B cell (primary cell): ENCODE data around the gene AIMP1. TPM values are rescaled to one million over a fixed set of nuclear protein-coding genes. Genes with fewer than 3 reads are reported as not detected.

Experiments
- ATAC-seq: fragments of 200-7000 bp; cut with Tn5 transposase; one replicate; pipeline ENCODE4 v1.10.0; 2021; ENCODE audit warnings: low read depth, mild to moderate bottlenecking, moderate number of reproducible peaks, moderate library complexity
- CTCF ChIA-PET: fragments of 350-600 bp; sonication (Branson Sonifier 250); formaldehyde crosslinking; loops from one replicate; lab custom pipeline; 2021; ENCODE audit warnings: antibody characterized with exemption, inconsistent platforms; lab: Charles Lee
- POLR2A ChIA-PET: fragments of 350-600 bp; sonication (Branson Sonifier 250); formaldehyde crosslinking; loops from one replicate; lab custom pipeline; 2021; ENCODE audit warnings: antibody characterized with exemption; lab: Charles Lee
- DNase-seq: peaks from one replicate; pipeline ENCODE4 v3.0.0; 2013
- H2AFZ ChIP-seq: 2 replicates; pipeline ENCODE4 v1.6.1; 2012; ENCODE audit warnings: mild to moderate bottlenecking, low read depth, low read length; ENCODE audit not compliant: insufficient read depth, poor library complexity, severe bottlenecking
- H3K27ac ChIP-seq, 2 donors: 1 replicate in 1 of 2; 2 replicates in 1 of 2; pipeline ENCODE4 v1.5.1; 2012 to 2013; ENCODE audit warnings: low read length in 2 of 2, mild to moderate bottlenecking in 2 of 2, moderate library complexity in 1 of 2
- H3K27me3 ChIP-seq, 4 experiments: fragments of 200-600 bp in 1 of 4; sonication (generic) in 1 of 4; replicated peaks in 1 of 4; 1 replicate in 2 of 4; 2 replicates in 2 of 4; pipeline versions ENCODE4 v1.6.1 to v1.7.0; 2013 to 2016; ENCODE audit warnings: low read length in 3 of 4, mild to moderate bottlenecking in 2 of 4, mixed read lengths in 1 of 4, moderate library complexity in 1 of 4; ENCODE audit not compliant: insufficient read depth in 4 of 4, control insufficient read depth in 3 of 4; ENCODE audit errors: control extremely low read depth in 1 of 4
- H3K36me3 ChIP-seq, 2 experiments: replicated peaks in 1 of 2; 1 replicate in 1 of 2; 2 replicates in 1 of 2; pipeline versions ENCODE4 v1.6.1 to v1.7.1; 2013; ENCODE audit warnings: low read length in 1 of 2; ENCODE audit not compliant: insufficient read depth in 2 of 2, control insufficient read depth in 1 of 2; ENCODE audit errors: control extremely low read depth in 1 of 2, extremely low read depth in 1 of 2
- H3K4me1 ChIP-seq, 2 donors: fragments of 200-600 bp in 1 of 2; sonication (generic) in 1 of 2; 1 replicate in 1 of 2; 2 replicates in 1 of 2; pipeline versions ENCODE4 v1.5.1 to v1.6.1; 2013 to 2017; ENCODE audit warnings: low read length in 2 of 2; ENCODE audit not compliant: control insufficient read depth in 2 of 2, insufficient read depth in 2 of 2
- H3K4me2 ChIP-seq: replicated peaks from 2 replicates; pipeline ENCODE3; 2012; ENCODE audit warnings: mild to moderate bottlenecking, low read depth, low read length; ENCODE audit not compliant: poor library complexity, severe bottlenecking
- H3K4me3 ChIP-seq, 5 experiments: fragments of 200-600 bp in 1 of 5; sonication (generic) in 1 of 5; 1 replicate in 3 of 5; 2 replicates in 2 of 5; pipeline versions ENCODE4 v1.5.1 to v1.7.0; 2011 to 2016; ENCODE audit warnings: low read length in 4 of 5, mild to moderate bottlenecking in 4 of 5, low read depth in 2 of 5, control low read depth in 1 of 5, moderate library complexity in 1 of 5; ENCODE audit not compliant: insufficient read depth in 1 of 5; ENCODE audit errors: control extremely low read depth in 1 of 5, extremely low read depth in 1 of 5
- H3K79me2 ChIP-seq: fragments of 200-600 bp; sonication (generic); one replicate; pipeline ENCODE4 v1.6.0; 2016; ENCODE audit warnings: low read length; ENCODE audit not compliant: control insufficient read depth, insufficient read depth
- H3K9ac ChIP-seq: fragments of 200-600 bp; sonication (generic); 2 replicates; pipeline ENCODE4 v1.6.1; 2017; ENCODE audit warnings: mild to moderate bottlenecking, low read length, moderate library complexity
- H3K9me3 ChIP-seq, 3 donors: one replicate each; pipeline versions ENCODE4 v1.6.1 to v1.7.1; 2013; ENCODE audit warnings: low read length in 2 of 3; ENCODE audit not compliant: control insufficient read depth in 2 of 3, insufficient read depth in 1 of 3; ENCODE audit errors: control extremely low read depth in 1 of 3
- H4K20me1 ChIP-seq: 2 replicates; pipeline ENCODE4 v1.6.0; 2012; ENCODE audit warnings: mild to moderate bottlenecking, low read length; ENCODE audit not compliant: insufficient read depth, control insufficient read depth, poor library complexity, severe bottlenecking
- H3K27ac Mint-ChIP-seq: one replicate; pipeline ENCODE4 v1.8.0; 2021; ENCODE audit warnings: mixed read lengths
- H3K27me3 Mint-ChIP-seq: one replicate; pipeline ENCODE4 v1.8.0; 2021; ENCODE audit warnings: mixed read lengths
- H3K4me1 Mint-ChIP-seq: one replicate; pipeline ENCODE4 v1.8.0; 2021; ENCODE audit warnings: mixed read lengths
- H3K4me3 Mint-ChIP-seq: one replicate; pipeline ENCODE4 v1.8.0; 2021; ENCODE audit warnings: mixed read lengths
- H3K9me3 Mint-ChIP-seq: one replicate; pipeline ENCODE4 v1.8.0; 2022; ENCODE audit warnings: mixed read lengths; ENCODE audit not compliant: insufficient read depth
- EZH2 ChIP-seq: IDR thresholded peaks from 2 replicates; pipeline ENCODE4 v1.6.1; 2012; ENCODE audit warnings: borderline replicate concordance, low read depth, mild to moderate bottlenecking, moderate library complexity, low read length; ENCODE audit not compliant: insufficient read depth, poor library complexity, severe bottlenecking
- WGBS: methylation state at CpG from one replicate; pipeline ENCODE4 v1.1.5; 2013; ENCODE audit warnings: missing lambda C conversion rate; ENCODE audit not compliant: insufficient coverage; 5-methylcytosine and 5-hydroxymethylcytosine counted together
- intact Hi-C: fragments of 100-400 bp; cut with micrococcal nuclease; formaldehyde crosslinking; loops from one replicate; pipeline ENCODE4 v1.10.0; 2022
- polyA plus RNA-seq: library from polyadenylated mRNA; depleted of rRNA; stranded (reverse); fragments of >200 nt; gene quantifications from 2 replicates; pipeline ENCODE4 v1.2.3, GENCODE V29; 2012
- total RNA-seq, 2 donors: library from RNA; stranded (reverse); fragments of 120-200 nt in 1 of 2; gene quantifications; 1 replicate in 1 of 2; 2 replicates in 1 of 2; pipeline versions ENCODE4 v1.2.3 to v1.2.4, GENCODE V29; 2013 to 2022
- TF ChIP-seq, protein P1 (sequence below): fragments of 200-600 bp; IDR thresholded peaks from one replicate; pipeline ENCODE4 v1.8.0; 2022; ENCODE audit warnings: antibody characterized with exemption, mild to moderate bottlenecking

AIMP1 gene
- total and polyA plus RNA-seq, 2 donors (not counting 1 experiment from before 2014, with no cell fraction given): 12.0 to 49.7 TPM

DNA sequence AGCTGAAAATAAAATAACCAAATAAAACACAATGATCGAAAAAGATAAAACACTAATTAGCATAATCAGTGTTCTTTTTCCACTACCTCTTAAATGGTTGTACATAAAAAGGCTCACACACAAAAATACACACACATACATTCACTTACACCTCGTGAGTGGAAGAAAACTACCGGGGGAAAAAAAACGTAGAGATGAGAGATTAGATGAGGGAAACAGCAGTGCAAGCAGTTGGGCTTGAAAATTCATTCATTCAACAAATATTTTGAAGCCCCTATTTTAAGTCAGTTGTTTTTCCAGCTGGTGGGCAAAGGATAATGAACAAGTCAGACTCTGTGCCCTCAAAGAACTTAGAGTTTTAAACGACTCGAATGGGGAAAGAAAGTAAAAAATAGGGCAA lies 1.4 kb upstream of the AIMP1 start:
- H3K4me1 ChIP-seq: peaks cover 19 to 26% of the 10 kb centered on the region in 2 donors
- H3K4me2 ChIP-seq: peak overlapping the region; percentile 82
- H3K79me2 ChIP-seq: peaks cover 87% of the 10 kb centered on the region
- Mint-ChIP-seq H3K4me3 (no peak overlapping the region), H3K9me3 (no peaks in the 10 kb centered on the region), H3K4me1 (peaks cover 24% of the 10 kb centered on the region), H3K27ac (peak overlapping the region; percentile 82), H3K27me3 (no peaks in the 10 kb centered on the region)
- ChIA-PET POLR2A (no interaction called here), CTCF (no interaction called here)
- ATAC-seq: no peak
- TF ChIP-seq, protein P1, sequence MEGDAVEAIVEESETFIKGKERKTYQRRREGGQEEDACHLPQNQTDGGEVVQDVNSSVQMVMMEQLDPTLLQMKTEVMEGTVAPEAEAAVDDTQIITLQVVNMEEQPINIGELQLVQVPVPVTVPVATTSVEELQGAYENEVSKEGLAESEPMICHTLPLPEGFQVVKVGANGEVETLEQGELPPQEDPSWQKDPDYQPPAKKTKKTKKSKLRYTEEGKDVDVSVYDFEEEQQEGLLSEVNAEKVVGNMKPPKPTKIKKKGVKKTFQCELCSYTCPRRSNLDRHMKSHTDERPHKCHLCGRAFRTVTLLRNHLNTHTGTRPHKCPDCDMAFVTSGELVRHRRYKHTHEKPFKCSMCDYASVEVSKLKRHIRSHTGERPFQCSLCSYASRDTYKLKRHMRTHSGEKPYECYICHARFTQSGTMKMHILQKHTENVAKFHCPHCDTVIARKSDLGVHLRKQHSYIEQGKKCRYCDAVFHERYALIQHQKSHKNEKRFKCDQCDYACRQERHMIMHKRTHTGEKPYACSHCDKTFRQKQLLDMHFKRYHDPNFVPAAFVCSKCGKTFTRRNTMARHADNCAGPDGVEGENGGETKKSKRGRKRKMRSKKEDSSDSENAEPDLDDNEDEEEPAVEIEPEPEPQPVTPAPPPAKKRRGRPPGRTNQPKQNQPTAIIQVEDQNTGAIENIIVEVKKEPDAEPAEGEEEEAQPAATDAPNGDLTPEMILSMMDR: no peak
- TF ChIP-seq EZH2: no peak
- no peaks in the 10 kb centered on the region for H3K27me3 ChIP-seq
- H3K36me3 ChIP-seq: no peaks in the 10 kb centered on the region
- peak overlapping the region; percentile 91 for H2AFZ ChIP-seq
- H3K27ac ChIP-seq: peak overlapping the region; percentile 95 to 98
- 100% methylated on average over 1 of the region's 6 CpGs for WGBS
- H3K9ac ChIP-seq: peak overlapping the region; percentile 98
- H3K9me3 ChIP-seq: no peaks in the 10 kb centered on the region
- DNase-seq: no peak
- intact Hi-C loops: loop anchor here (5.0 to 10.0 kb wide), 3 partner anchors 1168 to 1670 kb away; partner anchors contain the start of genes CYP2U1, HADH and TET2
- H3K4me3 ChIP-seq: peak overlapping the region; percentile 77 to 98 (median 82)
- no peaks in the 10 kb centered on the region for H4K20me1 ChIP-seq

DNA sequence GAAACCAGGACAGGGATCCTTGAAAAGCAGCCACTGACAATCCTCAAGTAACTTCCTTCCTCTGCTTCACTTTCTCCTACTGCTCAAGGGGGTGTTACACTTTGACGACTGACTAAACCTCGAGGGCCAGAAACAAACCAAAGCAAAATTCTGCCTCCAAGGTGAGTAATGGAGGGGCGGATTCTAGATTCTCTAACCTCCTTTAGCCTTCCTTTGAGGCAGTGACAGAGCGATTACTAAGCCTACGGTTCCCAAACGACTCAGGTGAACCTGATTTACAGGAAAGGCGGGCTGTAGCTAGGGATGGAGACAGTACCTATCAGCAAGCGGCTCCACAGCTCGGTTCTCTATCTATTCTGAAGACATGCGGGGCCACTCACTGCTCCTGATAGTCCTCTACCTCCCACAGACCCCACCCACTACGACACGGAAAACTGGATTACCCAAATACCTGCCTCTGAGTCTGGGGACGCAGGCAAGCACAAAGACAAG lies 828 bp upstream of the AIMP1 start:
- Histone ChIP-seq H3K27ac (peak overlapping the region; percentile 95 to 98), H4K20me1 (no peaks in the 10 kb centered on the region), H3K79me2 (peaks cover 87% of the 10 kb centered on the region), H3K27me3 (no peaks in the 10 kb centered on the region), H3K4me2 (peak overlapping the region; percentile 82), H3K9ac (peak overlapping the region; percentile 98), H3K4me3 (peak overlapping the region; percentile 77 to 98 (median 82)), H3K36me3 (peaks cover 0 to 4% of the 10 kb centered on the region in 2 experiments), H3K9me3 (peaks cover 0 to under 1% (median 0%) of the 10 kb centered on the region in 3 donors), H2AFZ (peak overlapping the region; percentile 91), H3K4me1 (peaks cover 19 to 26% of the 10 kb centered on the region in 2 donors)
- Mint-ChIP-seq H3K27me3 (no peaks in the 10 kb centered on the region), H3K4me1 (peaks cover 24% of the 10 kb centered on the region), H3K4me3 (no peak overlapping the region), H3K9me3 (no peaks in the 10 kb centered on the region), H3K27ac (no peak overlapping the region)
- ATAC-seq (peak; percentile 7), DNase-seq (no peak)
- TF ChIP-seq EZH2: no peak
- TF ChIP-seq, protein P1: no peak
- WGBS: 1% methylated on average over 10 of the region's 13 CpGs
- ChIA-PET CTCF (interaction anchor here (1.0 kb wide), 1 partner anchor 11 kb away, joined by 4 read pairs; no protein-coding TSS in a partner anchor), POLR2A (interaction anchor here (0.7 kb wide), 1 partner anchor 112 kb away, joined by 3 read pairs; no protein-coding TSS in a partner anchor)
- intact Hi-C loops: loop anchor here (5.0 to 10.0 kb wide), 3 partner anchors 1168 to 1669 kb away; partner anchors contain the start of genes CYP2U1, HADH and TET2
